ENCODE data around the gene LHCGR. TPM values are rescaled to one million over a fixed set of nuclear protein-coding genes. Genes with fewer than 3 reads are reported as not detected.

LHCGR gene
- total RNA-seq, 1 donor from 2014 or later, result not detected

GRCh38 chr2:48725696-48726494 is 29.6 kb downstream of the LHCGR start:
- TF ChIP-seq CTCF (IDR thresholded peaks at IDR 0.05), result no peak
- Mint-ChIP-seq H3K27me3 (ENCODE audit: low read depth) (no peaks in the 10 kb centered on the region), H3K4me1 (ENCODE audit: low read depth) (peaks cover 15% of the 10 kb centered on the region), H3K36me3 (ENCODE audit: low read depth) (no peaks in the 10 kb centered on the region), H3K27ac (ENCODE audit: unreplicated experiment) (no peak overlapping the region), H3K9me3 (ENCODE audit: low read depth) (no peaks in the 10 kb centered on the region), H3K4me3 (ENCODE audit: unreplicated experiment) (no peak overlapping the region)
- DNase-seq (ENCODE audit: low spot score), result no peak

GRCh38 chr2:48724278-48724677 is 31.2 kb downstream of the LHCGR start:
- Mint-ChIP-seq H3K4me1 (ENCODE audit: low read depth) (peaks cover 21% of the 10 kb centered on the region), H3K9me3 (ENCODE audit: low read depth) (no peaks in the 10 kb centered on the region), H3K27me3 (ENCODE audit: low read depth) (peaks cover 2% of the 10 kb centered on the region), H3K4me3 (ENCODE audit: unreplicated experiment) (no peak overlapping the region), H3K36me3 (ENCODE audit: low read depth) (no peaks in the 10 kb centered on the region), H3K27ac (ENCODE audit: unreplicated experiment) (no peak overlapping the region)
- no peak for DNase-seq (ENCODE audit: low spot score)
- no peak for TF ChIP-seq CTCF (IDR thresholded peaks at IDR 0.05)

GRCh38 chr2:48723129-48723528 is 32.4 kb downstream of the LHCGR start:
- TF ChIP-seq CTCF (IDR thresholded peaks at IDR 0.05), result no peak
- no peaks in the 10 kb centered on the region for H3K36me3 Mint-ChIP-seq (ENCODE audit: low read depth)
- no peak for DNase-seq (ENCODE audit: low spot score)
- H3K4me3 Mint-ChIP-seq (ENCODE audit: unreplicated experiment), result no peak overlapping the region
- H3K9me3 Mint-ChIP-seq (ENCODE audit: low read depth), result no peaks in the 10 kb centered on the region
- no peak overlapping the region for H3K27ac Mint-ChIP-seq (ENCODE audit: unreplicated experiment)
- H3K4me1 Mint-ChIP-seq (ENCODE audit: low read depth), result peaks cover 13% of the 10 kb centered on the region
- H3K27me3 Mint-ChIP-seq (ENCODE audit: low read depth), result peaks cover 2% of the 10 kb centered on the region

GRCh38 chr2:48722391-48722790 is 33.1 kb downstream of the LHCGR start:
- Mint-ChIP-seq H3K4me3 (ENCODE audit: unreplicated experiment) (no peak overlapping the region), H3K9me3 (ENCODE audit: low read depth) (no peaks in the 10 kb centered on the region), H3K4me1 (ENCODE audit: low read depth) (peaks cover 16% of the 10 kb centered on the region), H3K36me3 (ENCODE audit: low read depth) (no peaks in the 10 kb centered on the region), H3K27me3 (ENCODE audit: low read depth) (peaks cover 2% of the 10 kb centered on the region), H3K27ac (ENCODE audit: unreplicated experiment) (no peak overlapping the region)
- no peak for TF ChIP-seq CTCF (IDR thresholded peaks at IDR 0.05)
- no peak for DNase-seq (ENCODE audit: low spot score)

GRCh38 chr2:48721158-48721557 is 34.4 kb downstream of the LHCGR start:
- Mint-ChIP-seq H3K4me1 (ENCODE audit: low read depth) (peaks cover 17% of the 10 kb centered on the region), H3K27ac (ENCODE audit: unreplicated experiment) (no peak overlapping the region), H3K4me3 (ENCODE audit: unreplicated experiment) (no peak overlapping the region), H3K36me3 (ENCODE audit: low read depth) (no peaks in the 10 kb centered on the region), H3K27me3 (ENCODE audit: low read depth) (peaks cover 2% of the 10 kb centered on the region), H3K9me3 (ENCODE audit: low read depth) (no peaks in the 10 kb centered on the region)
- TF ChIP-seq CTCF (IDR thresholded peaks at IDR 0.05), result no peak
- DNase-seq (ENCODE audit: low spot score), result no peak

All from chondrocyte (in vitro differentiated cells).